Measurements from ENCODE around the gene PFKFB2. TPM values are rescaled to one million over a fixed set of nuclear protein-coding genes. Genes with fewer than 3 reads are reported as not detected.

The PFKFB2 gene
- total RNA-seq, 1 experiment from 2014 or later, result 16.8 TPM

GRCh38 chr1:207072233-207072632 is 19.2 kb downstream of the PFKFB2 start (continued):
- TF ChIP-seq, protein P1, sequence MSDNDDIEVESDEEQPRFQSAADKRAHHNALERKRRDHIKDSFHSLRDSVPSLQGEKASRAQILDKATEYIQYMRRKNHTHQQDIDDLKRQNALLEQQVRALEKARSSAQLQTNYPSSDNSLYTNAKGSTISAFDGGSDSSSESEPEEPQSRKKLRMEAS (CRISPR knock-in tag; IDR thresholded peaks at IDR 0.05), result no peak
- TF ChIP-seq CREB1 (CRISPR knock-in tag; IDR thresholded peaks at IDR 0.05), result no peak
- TF ChIP-seq IRF1 (CRISPR knock-in tag; IDR thresholded peaks at IDR 0.05), result no peak
- TF ChIP-seq NR2C2 (CRISPR knock-in tag; IDR thresholded peaks at IDR 0.05), result no peak
- TF ChIP-seq KAT7 (CRISPR knock-in tag; IDR thresholded peaks at IDR 0.05; ENCODE audit: borderline replicate concordance), result no peak
- TF ChIP-seq SMAD3 (CRISPR knock-in tag; IDR thresholded peaks at IDR 0.05; ENCODE audit: borderline replicate concordance), result no peak
- TF ChIP-seq SP1 (CRISPR knock-in tag; conservative IDR thresholded peaks at IDR 0.05), result no peak
- no peak for TF ChIP-seq IRF2 (CRISPR knock-in tag; IDR thresholded peaks at IDR 0.05; ENCODE audit: borderline replicate concordance, low read depth)
- TF ChIP-seq, protein P2, sequence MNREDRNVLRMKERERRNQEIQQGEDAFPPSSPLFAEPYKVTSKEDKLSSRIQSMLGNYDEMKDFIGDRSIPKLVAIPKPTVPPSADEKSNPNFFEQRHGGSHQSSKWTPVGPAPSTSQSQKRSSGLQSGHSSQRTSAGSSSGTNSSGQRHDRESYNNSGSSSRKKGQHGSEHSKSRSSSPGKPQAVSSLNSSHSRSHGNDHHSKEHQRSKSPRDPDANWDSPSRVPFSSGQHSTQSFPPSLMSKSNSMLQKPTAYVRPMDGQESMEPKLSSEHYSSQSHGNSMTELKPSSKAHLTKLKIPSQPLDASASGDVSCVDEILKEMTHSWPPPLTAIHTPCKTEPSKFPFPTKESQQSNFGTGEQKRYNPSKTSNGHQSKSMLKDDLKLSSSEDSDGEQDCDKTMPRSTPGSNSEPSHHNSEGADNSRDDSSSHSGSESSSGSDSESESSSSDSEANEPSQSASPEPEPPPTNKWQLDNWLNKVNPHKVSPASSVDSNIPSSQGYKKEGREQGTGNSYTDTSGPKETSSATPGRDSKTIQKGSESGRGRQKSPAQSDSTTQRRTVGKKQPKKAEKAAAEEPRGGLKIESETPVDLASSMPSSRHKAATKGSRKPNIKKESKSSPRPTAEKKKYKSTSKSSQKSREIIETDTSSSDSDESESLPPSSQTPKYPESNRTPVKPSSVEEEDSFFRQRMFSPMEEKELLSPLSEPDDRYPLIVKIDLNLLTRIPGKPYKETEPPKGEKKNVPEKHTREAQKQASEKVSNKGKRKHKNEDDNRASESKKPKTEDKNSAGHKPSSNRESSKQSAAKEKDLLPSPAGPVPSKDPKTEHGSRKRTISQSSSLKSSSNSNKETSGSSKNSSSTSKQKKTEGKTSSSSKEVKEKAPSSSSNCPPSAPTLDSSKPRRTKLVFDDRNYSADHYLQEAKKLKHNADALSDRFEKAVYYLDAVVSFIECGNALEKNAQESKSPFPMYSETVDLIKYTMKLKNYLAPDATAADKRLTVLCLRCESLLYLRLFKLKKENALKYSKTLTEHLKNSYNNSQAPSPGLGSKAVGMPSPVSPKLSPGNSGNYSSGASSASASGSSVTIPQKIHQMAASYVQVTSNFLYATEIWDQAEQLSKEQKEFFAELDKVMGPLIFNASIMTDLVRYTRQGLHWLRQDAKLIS (CRISPR knock-in tag; IDR thresholded peaks at IDR 0.05; ENCODE audit: borderline replicate concordance), result no peak
- TF ChIP-seq CBFB (CRISPR knock-in tag; IDR thresholded peaks at IDR 0.05; ENCODE audit: low read depth), result no peak

- Mint-ChIP-seq H3K4me3 (no peak overlapping the region), H3K36me3 (peaks cover 23% of the 10 kb centered on the region), H3K9me3 (no peaks in the 10 kb centered on the region), H3K27ac (no peak overlapping the region), H3K27me3 (ENCODE audit: low read depth) (no peaks in the 10 kb centered on the region), H3K4me1 (peaks cover 12% of the 10 kb centered on the region)
- POLR2A ChIA-PET, result no interaction called here
- CTCF ChIA-PET, result interaction anchor here (0.9 kb wide), 1 partner anchor 92 kb away, joined by 3 read pairs; no protein-coding TSS in a partner anchor
- ATAC-seq, result no peak
- no peak for DNase-seq (ENCODE audit: low spot score)
- TF ChIP-seq ZNF512 (CRISPR knock-in tag; IDR thresholded peaks at IDR 0.05; ENCODE audit: borderline replicate concordance), result no peak
- TF ChIP-seq, protein P3, sequence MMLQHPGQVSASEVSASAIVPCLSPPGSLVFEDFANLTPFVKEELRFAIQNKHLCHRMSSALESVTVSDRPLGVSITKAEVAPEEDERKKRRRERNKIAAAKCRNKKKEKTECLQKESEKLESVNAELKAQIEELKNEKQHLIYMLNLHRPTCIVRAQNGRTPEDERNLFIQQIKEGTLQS (CRISPR knock-in tag; conservative IDR thresholded peaks at IDR 0.05), result no peak
- TF ChIP-seq, protein P4, sequence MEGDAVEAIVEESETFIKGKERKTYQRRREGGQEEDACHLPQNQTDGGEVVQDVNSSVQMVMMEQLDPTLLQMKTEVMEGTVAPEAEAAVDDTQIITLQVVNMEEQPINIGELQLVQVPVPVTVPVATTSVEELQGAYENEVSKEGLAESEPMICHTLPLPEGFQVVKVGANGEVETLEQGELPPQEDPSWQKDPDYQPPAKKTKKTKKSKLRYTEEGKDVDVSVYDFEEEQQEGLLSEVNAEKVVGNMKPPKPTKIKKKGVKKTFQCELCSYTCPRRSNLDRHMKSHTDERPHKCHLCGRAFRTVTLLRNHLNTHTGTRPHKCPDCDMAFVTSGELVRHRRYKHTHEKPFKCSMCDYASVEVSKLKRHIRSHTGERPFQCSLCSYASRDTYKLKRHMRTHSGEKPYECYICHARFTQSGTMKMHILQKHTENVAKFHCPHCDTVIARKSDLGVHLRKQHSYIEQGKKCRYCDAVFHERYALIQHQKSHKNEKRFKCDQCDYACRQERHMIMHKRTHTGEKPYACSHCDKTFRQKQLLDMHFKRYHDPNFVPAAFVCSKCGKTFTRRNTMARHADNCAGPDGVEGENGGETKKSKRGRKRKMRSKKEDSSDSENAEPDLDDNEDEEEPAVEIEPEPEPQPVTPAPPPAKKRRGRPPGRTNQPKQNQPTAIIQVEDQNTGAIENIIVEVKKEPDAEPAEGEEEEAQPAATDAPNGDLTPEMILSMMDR (IDR thresholded peaks at IDR 0.05), result no peak
- no peak for TF ChIP-seq ETV6 (CRISPR knock-in tag; IDR thresholded peaks at IDR 0.05)
- TF ChIP-seq PRRX2 (CRISPR knock-in tag; IDR thresholded peaks at IDR 0.05), result no peak
- TF ChIP-seq HMGA2 (CRISPR knock-in tag; IDR thresholded peaks at IDR 0.05), result no peak
- no peak for TF ChIP-seq TP53 (CRISPR knock-in tag; IDR thresholded peaks at IDR 0.05)
- no peak for TF ChIP-seq TEAD4 (CRISPR knock-in tag; IDR thresholded peaks at IDR 0.05)
- TF ChIP-seq E2F1 (CRISPR knock-in tag; IDR thresholded peaks at IDR 0.05), result no peak
Observed at GRCh38 chr1:207073906-207074820, 21.1 kb downstream of the PFKFB2 start.

Measured in WTC11 (cell line).